ENCODE measurements around the gene MTNR1A. TPM values are rescaled to one million over a fixed set of nuclear protein-coding genes. Genes with fewer than 3 reads are reported as not detected.
A peak's percentile ranks its signal among the peaks of the same experiment; 100 is the strongest.

The MTNR1A gene
- total RNA-seq, 2 donors from 2014 or later: not detected

- DNase-seq (ENCODE audit: low spot score): no peak
- H3K27ac ChIP-seq: no peak overlapping the region
- H3K4me3 ChIP-seq: no peak overlapping the region
- peaks cover 15% of the 10 kb centered on the region for H3K36me3 ChIP-seq
- H3K4me1 ChIP-seq: no peaks in the 10 kb centered on the region
- no peaks in the 10 kb centered on the region for H3K9me3 ChIP-seq
- no peak for TF ChIP-seq CTCF (IDR thresholded peaks at IDR 0.05)
- H3K27me3 ChIP-seq: no peaks in the 10 kb centered on the region
Measured at GRCh38 chr4:186588503-186588902, 33.1 kb upstream of the MTNR1A start.

- peak; percentile 82 for DNase-seq (ENCODE audit: low spot score)
- Histone ChIP-seq H3K36me3 (peaks cover 8% of the 10 kb centered on the region), H3K27ac (no peak overlapping the region), H3K27me3 (no peaks in the 10 kb centered on the region), H3K9me3 (no peaks in the 10 kb centered on the region), H3K4me3 (no peak overlapping the region), H3K4me1 (no peaks in the 10 kb centered on the region)
- peak; percentile 83 to 93 for TF ChIP-seq CTCF (IDR thresholded peaks at IDR 0.05)
Measured at GRCh38 chr4:186587416-186588018, 32.1 kb upstream of the MTNR1A start.

- TF ChIP-seq CTCF (IDR thresholded peaks at IDR 0.05): no peak
- peaks cover 8% of the 10 kb centered on the region for H3K36me3 ChIP-seq
- no peaks in the 10 kb centered on the region for H3K4me1 ChIP-seq
- H3K27me3 ChIP-seq: no peaks in the 10 kb centered on the region
- no peak overlapping the region for H3K4me3 ChIP-seq
- no peak overlapping the region for H3K27ac ChIP-seq
- DNase-seq (ENCODE audit: low spot score): no peak
- H3K9me3 ChIP-seq: no peaks in the 10 kb centered on the region
Measured at GRCh38 chr4:186586205-186586604, 30.8 kb upstream of the MTNR1A start.

- no peak for TF ChIP-seq CTCF (IDR thresholded peaks at IDR 0.05)
- no peaks in the 10 kb centered on the region for H3K4me1 ChIP-seq
- H3K4me3 ChIP-seq: no peak overlapping the region
- DNase-seq (ENCODE audit: low spot score): no peak
- H3K36me3 ChIP-seq: peaks cover 8% of the 10 kb centered on the region
- H3K27ac ChIP-seq: no peak overlapping the region
- no peaks in the 10 kb centered on the region for H3K27me3 ChIP-seq
- H3K9me3 ChIP-seq: no peaks in the 10 kb centered on the region
Measured at GRCh38 chr4:186584912-186585311, 29.5 kb upstream of the MTNR1A start.

- no peak for DNase-seq (ENCODE audit: low spot score)
- no peaks in the 10 kb centered on the region for H3K9me3 ChIP-seq
Measured at GRCh38 chr4:186581421-186581820, 26.1 kb upstream of the MTNR1A start.

More at GRCh38 chr4:186581421-186581820, 26.1 kb upstream of the MTNR1A start:
- H3K4me1 ChIP-seq: no peaks in the 10 kb centered on the region
- H3K27ac ChIP-seq: no peak overlapping the region
- no peaks in the 10 kb centered on the region for H3K27me3 ChIP-seq
- TF ChIP-seq CTCF (IDR thresholded peaks at IDR 0.05): no peak
- no peak overlapping the region for H3K4me3 ChIP-seq
- H3K36me3 ChIP-seq: no peaks in the 10 kb centered on the region

Measured in right atrium auricular region (tissue), 2 donors.